GM21390 (cell line): Measurements from ENCODE around the gene TRAT1.
A peak's percentile ranks its signal among the peaks of the same experiment; 100 is the strongest.
"Not testable (repeated sequence)": the region's sequence is repeated elsewhere in the genome, so short reads cannot be mapped to it uniquely, and the experiment has no call there.

ENCODE experiments used
- ATAC-seq: cut with Tn5 transposase; IDR thresholded peaks from one replicate; pipeline ENCODE4 v1.9.1; 2021; ENCODE audit not compliant: unreplicated experiment

The TRAT1 gene

GRCh38 chr3:108822123-108822897, at the start of gene TRAT1:
TRAT1 (plus strand) TSS chr3:108822786; CDS start chr3:108822928, 142 bp downstream.
- peak; percentile 49 for ATAC-seq

- no peak for ATAC-seq
Measured at GRCh38 chr3:108775649-108776048, 46.9 kb upstream of the TRAT1 start.

- no peak for ATAC-seq
Measured at GRCh38 chr3:108779496-108779895, 43.1 kb upstream of the TRAT1 start.

- ATAC-seq, result no peak
Measured at GRCh38 chr3:108780235-108780634, 42.4 kb upstream of the TRAT1 start.

- ATAC-seq, result no peak
Measured at GRCh38 chr3:108791473-108791872, 31.1 kb upstream of the TRAT1 start.

- no peak for ATAC-seq
Measured at GRCh38 chr3:108804437-108804836, 18.1 kb upstream of the TRAT1 start.

GRCh38 chr3:108804966-108805365, 17.6 kb upstream of the TRAT1 start:
- no peak for ATAC-seq

GRCh38 chr3:108806316-108806715, 16.3 kb upstream of the TRAT1 start:
- ATAC-seq, result peak; percentile 85

- peak; percentile 84 for ATAC-seq
Measured at GRCh38 chr3:108818404-108818803, 4.2 kb upstream of the TRAT1 start.

GRCh38 chr3:108820586-108820985, 2.0 kb upstream of the TRAT1 start:
- ATAC-seq, result no peak

- no peak for ATAC-seq
Measured at GRCh38 chr3:108823227-108823626, 641 bp downstream of the TRAT1 start.

GRCh38 chr3:108823803-108824202, 1.2 kb downstream of the TRAT1 start:
- not testable (repeated sequence) for ATAC-seq

GRCh38 chr3:108826309-108827187, 4.0 kb downstream of the TRAT1 start:
- no peak for ATAC-seq

GRCh38 chr3:108830381-108830780, 7.8 kb downstream of the TRAT1 start:
- ATAC-seq, result no peak

GRCh38 chr3:108830991-108831614, 8.5 kb downstream of the TRAT1 start:
- ATAC-seq, result no peak

- no peak for ATAC-seq
Measured at GRCh38 chr3:108833611-108834010, 11.0 kb downstream of the TRAT1 start.

GRCh38 chr3:108834551-108834950, 12.0 kb downstream of the TRAT1 start:
- ATAC-seq, result no peak

- no peak for ATAC-seq
Measured at GRCh38 chr3:108835101-108835500, 12.5 kb downstream of the TRAT1 start.

GRCh38 chr3:108838436-108838835, 15.8 kb downstream of the TRAT1 start:
- ATAC-seq, result no peak

GRCh38 chr3:108845709-108846293, 23.2 kb downstream of the TRAT1 start:
- ATAC-seq, result no peak

GRCh38 chr3:108847187-108847586, 24.6 kb downstream of the TRAT1 start:
- no peak for ATAC-seq
